ENCODE results near the gene PRDX5.

- TF ChIP-seq BHLHE40 (IDR thresholded peaks at IDR 0.05; ENCODE audit: borderline replicate concordance) (no peak), FOXM1 (IDR thresholded peaks at IDR 0.05; ENCODE audit: borderline replicate concordance) (no peak), CTBP1 (IDR thresholded peaks at IDR 0.05; ENCODE audit: borderline replicate concordance) (no peak), ZNF384 (IDR thresholded peaks at IDR 0.05) (no peak)
Measured at GRCh38 chr11:64327375-64327774, 9.5 kb downstream of the PRDX5 start.

All from HEK293T (cell line).